ENCODE results near the gene ADH5. TPM values are rescaled to one million over a fixed set of nuclear protein-coding genes. Genes with fewer than 3 reads are reported as not detected.
"Not testable (repeated sequence)": the region's sequence is repeated elsewhere in the genome, so short reads cannot be mapped to it uniquely, and the experiment has no call there.

ADH5 gene
- total RNA-seq, 2 donors from 2014 or later = 91.0 to 105 TPM

GRCh38 chr4:99102634-99103033, 14.0 kb upstream of the ADH5 start:
- Mint-ChIP-seq H3K4me1 (ENCODE audit: low read depth) (no peaks in the 10 kb centered on the region), H3K27me3 (ENCODE audit: low read depth) (no peaks in the 10 kb centered on the region), H3K9me3 (no peaks in the 10 kb centered on the region), H3K36me3 (ENCODE audit: insufficient read depth in 2 of 2) (no peaks in the 10 kb centered on the region), H3K27ac (no peak overlapping the region), H3K4me3 (no peak overlapping the region)
- ATAC-seq (replicated peaks in 1 of 2) = no peak
- no peak for DNase-seq

- Mint-ChIP-seq H3K27me3 (ENCODE audit: low read depth) (no peaks in the 10 kb centered on the region), H3K27ac (no peak overlapping the region), H3K36me3 (ENCODE audit: insufficient read depth in 2 of 2) (no peaks in the 10 kb centered on the region), H3K4me3 (no peak overlapping the region), H3K4me1 (ENCODE audit: low read depth) (no peaks in the 10 kb centered on the region), H3K9me3 (no peaks in the 10 kb centered on the region)
- no peak for ATAC-seq (replicated peaks in 1 of 2)
- no peak for DNase-seq
Measured at GRCh38 chr4:99100876-99101275, 12.3 kb upstream of the ADH5 start.

- not testable (repeated sequence) for DNase-seq
Measured at GRCh38 chr4:99099814-99100213, 11.2 kb upstream of the ADH5 start.

GRCh38 chr4:99099311-99099710, 10.7 kb upstream of the ADH5 start:
- no peaks in the 10 kb centered on the region for H3K4me1 Mint-ChIP-seq (ENCODE audit: low read depth)
- no peak for DNase-seq
- no peak overlapping the region for H3K27ac Mint-ChIP-seq
- no peaks in the 10 kb centered on the region for H3K9me3 Mint-ChIP-seq
- H3K27me3 Mint-ChIP-seq (ENCODE audit: low read depth) = no peaks in the 10 kb centered on the region
- H3K4me3 Mint-ChIP-seq = no peak overlapping the region
- H3K36me3 Mint-ChIP-seq (ENCODE audit: insufficient read depth in 2 of 2) = no peaks in the 10 kb centered on the region
- ATAC-seq (replicated peaks in 1 of 2) = no peak

More at GRCh38 chr4:99099814-99100213, 11.2 kb upstream of the ADH5 start:
- H3K27ac Mint-ChIP-seq; H3K4me1 Mint-ChIP-seq (ENCODE audit: low read depth); ATAC-seq (replicated peaks in 1 of 2); H3K36me3 Mint-ChIP-seq (ENCODE audit: insufficient read depth in 2 of 2); H3K9me3 Mint-ChIP-seq; H3K27me3 Mint-ChIP-seq (ENCODE audit: low read depth); H3K4me3 Mint-ChIP-seq: not testable (repeated sequence)

GRCh38 chr4:99091841-99092240, 3.3 kb upstream of the ADH5 start:
- H3K27me3 Mint-ChIP-seq (ENCODE audit: low read depth); H3K9me3 Mint-ChIP-seq; H3K27ac Mint-ChIP-seq; H3K4me3 Mint-ChIP-seq; H3K36me3 Mint-ChIP-seq (ENCODE audit: insufficient read depth in 2 of 2); ATAC-seq (replicated peaks in 1 of 2); DNase-seq: not testable (repeated sequence)
- H3K4me1 Mint-ChIP-seq (ENCODE audit: low read depth) = peaks cover 41% of the 10 kb centered on the region

GRCh38 chr4:99091216-99091575, 2.6 kb upstream of the ADH5 start:
- no peak for DNase-seq
- Mint-ChIP-seq H3K27me3 (ENCODE audit: low read depth) (no peaks in the 10 kb centered on the region), H3K4me3 (peak overlapping the region in 1 of 2 donors; percentile 75), H3K27ac (no peak overlapping the region), H3K4me1 (ENCODE audit: low read depth) (peaks cover 47% of the 10 kb centered on the region), H3K36me3 (ENCODE audit: insufficient read depth in 2 of 2) (peaks cover 0 to 7% of the 10 kb centered on the region in 2 donors), H3K9me3 (no peaks in the 10 kb centered on the region)
- no peak for ATAC-seq (replicated peaks in 1 of 2)

- ATAC-seq (replicated peaks in 1 of 2) = no peak
- H3K4me3 Mint-ChIP-seq = peak overlapping the region; percentile 31 to 75
- H3K9me3 Mint-ChIP-seq = no peaks in the 10 kb centered on the region
Measured at GRCh38 chr4:99090481-99091215, 2.1 kb upstream of the ADH5 start.

GRCh38 chr4:99088023-99088449, 552 bp downstream of the ADH5 start:
- peak overlapping the region; percentile 90 for H3K27ac Mint-ChIP-seq
- ATAC-seq (replicated peaks in 1 of 2) = peak; percentile 3 to 6
- H3K27me3 Mint-ChIP-seq (ENCODE audit: low read depth) = no peaks in the 10 kb centered on the region
- H3K4me1 Mint-ChIP-seq (ENCODE audit: low read depth) = peaks cover 49% of the 10 kb centered on the region
- no peaks in the 10 kb centered on the region for H3K9me3 Mint-ChIP-seq
- DNase-seq = peak; percentile 7 to 14
- peak overlapping the region; percentile 92 to 95 for H3K4me3 Mint-ChIP-seq
- H3K36me3 Mint-ChIP-seq (ENCODE audit: insufficient read depth in 2 of 2) = peaks cover 0 to 16% of the 10 kb centered on the region in 2 donors

More at GRCh38 chr4:99090481-99091215, 2.1 kb upstream of the ADH5 start:
- Mint-ChIP-seq H3K27me3 (ENCODE audit: low read depth) (no peaks in the 10 kb centered on the region), H3K36me3 (ENCODE audit: insufficient read depth in 2 of 2) (peaks cover 0 to 7% of the 10 kb centered on the region in 2 donors), H3K4me1 (ENCODE audit: low read depth) (peaks cover 49% of the 10 kb centered on the region), H3K27ac (peak overlapping the region; percentile 41)
- DNase-seq = no peak

GRCh38 chr4:99084595-99084994, 4.0 kb downstream of the ADH5 start:
- Mint-ChIP-seq H3K27ac (peak overlapping the region; percentile 19), H3K27me3 (ENCODE audit: low read depth) (no peaks in the 10 kb centered on the region), H3K4me3 (no peak overlapping the region), H3K9me3 (no peaks in the 10 kb centered on the region), H3K4me1 (ENCODE audit: low read depth) (peaks cover 28% of the 10 kb centered on the region), H3K36me3 (ENCODE audit: insufficient read depth in 2 of 2) (peaks cover 0 to 28% of the 10 kb centered on the region in 2 donors)
- ATAC-seq (replicated peaks in 1 of 2) (no peak), DNase-seq (no peak)

GRCh38 chr4:99082192-99082591, 6.4 kb downstream of the ADH5 start:
- Mint-ChIP-seq H3K4me1 (ENCODE audit: low read depth) (peaks cover 12% of the 10 kb centered on the region), H3K27ac (no peak overlapping the region), H3K27me3 (ENCODE audit: low read depth) (no peaks in the 10 kb centered on the region), H3K4me3 (no peak overlapping the region), H3K9me3 (no peaks in the 10 kb centered on the region), H3K36me3 (ENCODE audit: insufficient read depth in 2 of 2) (peaks cover 2 to 27% of the 10 kb centered on the region in 2 donors)
- ATAC-seq (replicated peaks in 1 of 2) = no peak
- no peak for DNase-seq

GRCh38 chr4:99080869-99081268, 7.7 kb downstream of the ADH5 start:
- not testable (repeated sequence) for DNase-seq; H3K27me3 Mint-ChIP-seq (ENCODE audit: low read depth)

GRCh38 chr4:99079625-99080295, 8.8 kb downstream of the ADH5 start:
- H3K27me3 Mint-ChIP-seq (ENCODE audit: low read depth) = no peaks in the 10 kb centered on the region
- DNase-seq (no peak), ATAC-seq (replicated peaks in 1 of 2) (no peak)
- no peaks in the 10 kb centered on the region for H3K4me1 Mint-ChIP-seq (ENCODE audit: low read depth)
- H3K36me3 Mint-ChIP-seq (ENCODE audit: insufficient read depth in 2 of 2) = peaks cover 2 to 20% of the 10 kb centered on the region in 2 donors
- no peaks in the 10 kb centered on the region for H3K9me3 Mint-ChIP-seq
- H3K27ac Mint-ChIP-seq = peak overlapping the region; percentile 80
- H3K4me3 Mint-ChIP-seq = no peak overlapping the region

More at GRCh38 chr4:99080869-99081268, 7.7 kb downstream of the ADH5 start:
- not testable (repeated sequence) for H3K4me1 Mint-ChIP-seq (ENCODE audit: low read depth); ATAC-seq (replicated peaks in 1 of 2); H3K27ac Mint-ChIP-seq; H3K4me3 Mint-ChIP-seq; H3K9me3 Mint-ChIP-seq
- peaks cover 2 to 28% of the 10 kb centered on the region in 2 donors for H3K36me3 Mint-ChIP-seq (ENCODE audit: insufficient read depth in 2 of 2)

GRCh38 chr4:99078931-99079624, 9.5 kb downstream of the ADH5 start:
- no peak for ATAC-seq (replicated peaks in 1 of 2)
- Mint-ChIP-seq H3K9me3 (no peaks in the 10 kb centered on the region), H3K4me1 (ENCODE audit: low read depth) (no peaks in the 10 kb centered on the region), H3K4me3 (no peak overlapping the region), H3K27ac (peak overlapping the region; percentile 80), H3K27me3 (ENCODE audit: low read depth) (no peaks in the 10 kb centered on the region), H3K36me3 (ENCODE audit: insufficient read depth in 2 of 2) (peaks cover 2 to 20% of the 10 kb centered on the region in 2 donors)
- DNase-seq = no peak
